H1 (cell line): Measurements from ENCODE around the gene STXBP5L. TPM values are rescaled to one million over a fixed set of nuclear protein-coding genes. Genes with fewer than 3 reads are reported as not detected.

Source experiments
- ATF3 ChIP-seq: IDR thresholded peaks from 2 replicates; pipeline ENCODE4 v1.6.1; 2011; ENCODE audit warnings: low read depth, mild to moderate bottlenecking, low read length; ENCODE audit not compliant: insufficient read depth
- JUND ChIP-seq: IDR thresholded peaks from 2 replicates; pipeline ENCODE4 v1.6.1; 2011; ENCODE audit warnings: mild to moderate bottlenecking, improper control_type of control experiment, low read length
- KDM5A ChIP-seq: fragments of 200-600 bp; IDR thresholded peaks from 2 replicates; pipeline ENCODE4 v1.7.1; 2012; ENCODE audit warnings: mild to moderate bottlenecking, low read length, inconsistent platforms, mixed read lengths
- polyA plus RNA-seq, 7 experiments: library from polyadenylated mRNA; depleted of rRNA in 3 of 7; stranded (reverse) in 5 of 7; unstranded in 2 of 7; fragments of >200 nt in 5 of 7; fragments of 200-250 nt in 2 of 7; gene quantifications; 1 replicate in 5 of 7; 2 replicates in 1 of 7; 4 replicates in 1 of 7; pipeline versions ENCODE4 v1.2.1 to v1.2.3, GENCODE V29; 2011 to 2013; ENCODE audit warnings: missing spikeins in 2 of 7, mixed read lengths in 2 of 7
- total RNA-seq: library from RNA; stranded (reverse); fragmentation: NEBNext Ultra II Directional; extraction: Animal tissue kit (Norgen Biotek cat#: 25700); gene quantifications from 2 replicates; pipeline ENCODE4 v1.2.1, GENCODE V29; 2021

Gene STXBP5L
- total and polyA plus RNA-seq, 2 of the 8 experiments (the other 6 are each of a cell fraction or from before 2014, with no cell fraction given), result 2.0 to 6.0 TPM

GRCh38 chr3:121324320-121324719 is 416.3 kb downstream of the STXBP5L start (continued):
- TF ChIP-seq KDM5A (no peak), ATF3 (no peak), JUND (no peak)
